ENCODE data around the gene RELA. TPM values are rescaled to one million over a fixed set of nuclear protein-coding genes. Genes with fewer than 3 reads are reported as not detected.

RELA gene
- total RNA-seq, 2 donors from 2014 or later: 51.8 to 98.4 TPM

GRCh38 chr11:65617990-65618751 lies 44.5 kb downstream of the RELA start:
- H3K36me3 ChIP-seq: peaks cover 14 to 32% of the 10 kb centered on the region in 2 donors
- no peaks in the 10 kb centered on the region for H3K9me3 ChIP-seq
- no peak for TF ChIP-seq POLR2AphosphoS5 (IDR thresholded peaks at IDR 0.05)
- no peak for TF ChIP-seq CTCF (IDR thresholded peaks at IDR 0.05)
- TF ChIP-seq POLR2A (IDR thresholded peaks at IDR 0.05): no peak
- WGBS: 95% methylated on average over 21 of the region's 33 CpGs
- intact Hi-C loops (cut with DNase I): loop anchor here (5.0 kb wide), 1 partner anchor 34 kb away; no protein-coding TSS in a partner anchor
- H3K27ac ChIP-seq: no peak overlapping the region
- no peak overlapping the region for H3K4me3 ChIP-seq
- no peaks in the 10 kb centered on the region for H3K27me3 ChIP-seq (replicated peaks; ENCODE audit: insufficient read depth)
- no peak for DNase-seq (ENCODE audit: low spot score)
- H3K4me1 ChIP-seq (replicated peaks): peaks cover 11% of the 10 kb centered on the region

- peaks cover 14 to 32% of the 10 kb centered on the region in 2 donors for H3K36me3 ChIP-seq
- H3K27me3 ChIP-seq (replicated peaks; ENCODE audit: insufficient read depth): no peaks in the 10 kb centered on the region
- intact Hi-C loops (cut with DNase I): loop anchor here (5.0 kb wide), 1 partner anchor 35 kb away; no protein-coding TSS in a partner anchor
- no peak overlapping the region for H3K4me3 ChIP-seq
- DNase-seq (ENCODE audit: low spot score): no peak
- peaks cover 19% of the 10 kb centered on the region for H3K4me1 ChIP-seq (replicated peaks)
- 93% methylated on average over 17 of the region's 17 CpGs for WGBS
- no peak overlapping the region for H3K27ac ChIP-seq
- H3K9me3 ChIP-seq: no peaks in the 10 kb centered on the region
- TF ChIP-seq CTCF (IDR thresholded peaks at IDR 0.05): no peak
- no peak for TF ChIP-seq POLR2A (IDR thresholded peaks at IDR 0.05)
- TF ChIP-seq POLR2AphosphoS5 (IDR thresholded peaks at IDR 0.05): no peak
Measured at GRCh38 chr11:65617136-65617850, 45.4 kb downstream of the RELA start.

GRCh38 chr11:65616575-65617001 lies 46.1 kb downstream of the RELA start:
- no peak for DNase-seq (ENCODE audit: low spot score)
- H3K4me1 ChIP-seq (replicated peaks): peaks cover 26% of the 10 kb centered on the region
- H3K36me3 ChIP-seq: peaks cover 14 to 32% of the 10 kb centered on the region in 2 donors
- 62% methylated on average over 10 of the region's 10 CpGs for WGBS
- H3K4me3 ChIP-seq: peak overlapping the region; percentile 75 to 90
- H3K9me3 ChIP-seq: no peaks in the 10 kb centered on the region
- TF ChIP-seq CTCF (IDR thresholded peaks at IDR 0.05) (no peak), POLR2AphosphoS5 (IDR thresholded peaks at IDR 0.05) (no peak), POLR2A (IDR thresholded peaks at IDR 0.05) (no peak)
- no peak overlapping the region for H3K27ac ChIP-seq
- H3K27me3 ChIP-seq (replicated peaks; ENCODE audit: insufficient read depth): no peaks in the 10 kb centered on the region
- intact Hi-C loops (cut with DNase I): loop anchor here (5.0 kb wide), 1 partner anchor 36 kb away; no protein-coding TSS in a partner anchor

- Histone ChIP-seq H3K4me1 (replicated peaks) (peaks cover 30% of the 10 kb centered on the region), H3K4me3 (peak overlapping the region; percentile 75 to 90), H3K27me3 (replicated peaks; ENCODE audit: insufficient read depth) (no peaks in the 10 kb centered on the region), H3K27ac (peak overlapping the region; percentile 76 to 79), H3K36me3 (peaks cover 14 to 32% of the 10 kb centered on the region in 2 donors), H3K9me3 (no peaks in the 10 kb centered on the region)
- TF ChIP-seq POLR2AphosphoS5 (IDR thresholded peaks at IDR 0.05) (no peak), CTCF (IDR thresholded peaks at IDR 0.05) (no peak), POLR2A (IDR thresholded peaks at IDR 0.05) (no peak)
- DNase-seq (ENCODE audit: low spot score): no peak
- WGBS: 2% methylated on average over 23 of the region's 50 CpGs
- intact Hi-C loops (cut with DNase I): loop anchor here (5.0 kb wide), 1 partner anchor 36 kb away; no protein-coding TSS in a partner anchor
Measured at GRCh38 chr11:65615950-65616574, 46.7 kb downstream of the RELA start.

All from prostate gland (tissue), 2 donors.